ENCODE results near the gene PRRG4. TPM values are rescaled to one million over a fixed set of nuclear protein-coding genes. Genes with fewer than 3 reads are reported as not detected.

The PRRG4 gene
- polyA plus RNA-seq, 1 donor (not counting 4 experiments of a cell fraction or from before 2014, with no cell fraction given), result 10.0 TPM

GRCh38 chr11:32894149-32894827 lies 64.6 kb downstream of the PRRG4 start:
- FAIRE-seq (peak; percentile 94), DNase-seq (ENCODE audit: low read depth, low spot score) (peak; percentile 58)
- peaks cover 2% of the 10 kb centered on the region for H3K9me1 ChIP-seq (ENCODE audit: control insufficient read depth, extremely low read depth, insufficient read depth, low read length)
- peaks cover 58% of the 10 kb centered on the region for H3K79me2 ChIP-seq (ENCODE audit: control insufficient read depth, insufficient read depth, low read length)
- dilution Hi-C loops (cut with MboI; ENCODE audit: extremely low pct_ligation_motif_present, low sequenced_read_pairs), result no loop called here
- H2AFZ ChIP-seq (ENCODE audit: control insufficient read depth, low read length), result peak overlapping the region; percentile 72
- H3K9ac ChIP-seq (ENCODE audit: control insufficient read depth, extremely low read depth, insufficient read depth, low read length), result peak overlapping the region; percentile 91
- H3K9me3 ChIP-seq (ENCODE audit: control insufficient read depth, low read depth, low read length), result no peaks in the 10 kb centered on the region
- H3K4me2 ChIP-seq (ENCODE audit: control insufficient read depth, extremely low read depth, insufficient read depth, low read depth, low read length), result peak overlapping the region; percentile 84
- no peak for TF ChIP-seq CTCF (optimal IDR thresholded peaks at IDR 0.05 in 1 of 3, IDR thresholded peaks at IDR 0.05 in 1 of 3, conservative IDR thresholded peaks at IDR 0.05 in 1 of 3; ENCODE audit: extremely low read depth in 1 of 3, insufficient read depth in 2 of 3, low read length in 3 of 3)
- no peak for TF ChIP-seq EZH2 (IDR thresholded peaks at IDR 0.05; ENCODE audit: low read length)
- H3K27ac ChIP-seq (ENCODE audit: control insufficient read depth, insufficient read depth, low read length), result peak overlapping the region; percentile 81
- H4K20me1 ChIP-seq (ENCODE audit: control insufficient read depth, extremely low read depth, insufficient read depth, low read length), result no peaks in the 10 kb centered on the region
- peaks cover 0 to 3% of the 10 kb centered on the region in 2 experiments for H3K36me3 ChIP-seq (ENCODE audit: control insufficient read depth in 2 of 2, extremely low read depth in 1 of 2, insufficient read depth in 2 of 2, low read length in 2 of 2)
- H3K4me1 ChIP-seq (ENCODE audit: control insufficient read depth, extremely low read depth, insufficient read depth, low read length), result peaks cover 13% of the 10 kb centered on the region
- peak overlapping the region; percentile 80 to 96 (median 92) for H3K4me3 ChIP-seq (ENCODE audit: control insufficient read depth in 2 of 3, extremely low read depth in 1 of 3, insufficient read depth in 2 of 3, low read depth in 1 of 3, low read length in 3 of 3)
- H3K27me3 ChIP-seq (ENCODE audit: control insufficient read depth, extremely low read depth, insufficient read depth, low read length), result no peaks in the 10 kb centered on the region

- Histone ChIP-seq H3K27ac (ENCODE audit: control insufficient read depth, insufficient read depth, low read length) (peak overlapping the region; percentile 81), H3K79me2 (ENCODE audit: control insufficient read depth, insufficient read depth, low read length) (peaks cover 64% of the 10 kb centered on the region), H3K36me3 (ENCODE audit: control insufficient read depth in 2 of 2, extremely low read depth in 1 of 2, insufficient read depth in 2 of 2, low read length in 2 of 2) (peaks cover 0 to 3% of the 10 kb centered on the region in 2 experiments), H3K27me3 (ENCODE audit: control insufficient read depth, extremely low read depth, insufficient read depth, low read length) (no peaks in the 10 kb centered on the region), H3K4me3 (ENCODE audit: control insufficient read depth in 2 of 3, extremely low read depth in 1 of 3, insufficient read depth in 2 of 3, low read depth in 1 of 3, low read length in 3 of 3) (peak overlapping the region; percentile 80 to 96 (median 92)), H3K4me1 (ENCODE audit: control insufficient read depth, extremely low read depth, insufficient read depth, low read length) (peaks cover 13% of the 10 kb centered on the region), H3K9me1 (ENCODE audit: control insufficient read depth, extremely low read depth, insufficient read depth, low read length) (peaks cover 2% of the 10 kb centered on the region), H3K9ac (ENCODE audit: control insufficient read depth, extremely low read depth, insufficient read depth, low read length) (peak overlapping the region; percentile 91), H3K9me3 (ENCODE audit: control insufficient read depth, low read depth, low read length) (no peaks in the 10 kb centered on the region), H2AFZ (ENCODE audit: control insufficient read depth, low read length) (no peak overlapping the region), H4K20me1 (ENCODE audit: control insufficient read depth, extremely low read depth, insufficient read depth, low read length) (no peaks in the 10 kb centered on the region), H3K4me2 (ENCODE audit: control insufficient read depth, extremely low read depth, insufficient read depth, low read depth, low read length) (peak overlapping the region; percentile 84)
- no peak for DNase-seq (ENCODE audit: low read depth, low spot score)
- TF ChIP-seq CTCF (optimal IDR thresholded peaks at IDR 0.05 in 1 of 3, IDR thresholded peaks at IDR 0.05 in 1 of 3, conservative IDR thresholded peaks at IDR 0.05 in 1 of 3; ENCODE audit: extremely low read depth in 1 of 3, insufficient read depth in 2 of 3, low read length in 3 of 3) (no peak), EZH2 (IDR thresholded peaks at IDR 0.05; ENCODE audit: low read length) (no peak)
- dilution Hi-C loops (cut with MboI; ENCODE audit: extremely low pct_ligation_motif_present, low sequenced_read_pairs), result no loop called here
- FAIRE-seq, result no peak
Measured at GRCh38 chr11:32894921-32895320, 65.2 kb downstream of the PRRG4 start.
